HCT116 (cell line): ENCODE results near the gene PDZD4. TPM values are rescaled to one million over a fixed set of nuclear protein-coding genes. Genes with fewer than 3 reads are reported as not detected.

ENCODE experiments used
- ATAC-seq: fragments of 200-7000 bp; cut with Tn5 transposase; 2 replicates; pipeline ENCODE4 v1.9.1; 2020; ENCODE audit warnings: mild to moderate bottlenecking, moderate library complexity
- BruUV-seq: library from RNA; stranded (reverse); fragments of 400-500 nt; replicated peaks from 2 replicates; lab custom pipeline; 2021; lab: Mats Ljungman, UMichigan
- CTCF ChIA-PET: fragments of 300-600 bp; sonication (Branson Sonifier 250); formaldehyde crosslinking; loops from one replicate; lab custom pipeline; 2021; ENCODE audit warnings: antibody characterized with exemption; lab: Charles Lee
- POLR2A ChIA-PET: fragments of 300-600, 350-600 bp; sonication (Branson Sonifier 250); formaldehyde crosslinking; loops from one replicate; lab custom pipeline; 2021; ENCODE audit warnings: antibody characterized with exemption; lab: Charles Lee
- RAD21 ChIA-PET, 2 experiments: fragments of 300-600 bp; sonication (Branson Sonifier 250); formaldehyde crosslinking; loops; one replicate each; lab custom pipeline; 2023; ENCODE audit warnings: low total read pairs in 2 of 2; ENCODE audit not compliant: uncharacterized antibody in 2 of 2, unreplicated experiment in 2 of 2, low non-redundant PET in 1 of 2; lab: Charles Lee
- DNase-seq: peaks from one replicate; pipeline ENCODE4 v3.0.0-alpha.2; 2010; ENCODE audit warnings: low read depth, low spot score
- H2AFZ ChIP-seq: fragments of 200-600 bp; shearing (Covaris generic), sonication (generic); 2 replicates; pipeline ENCODE4 v1.6.1; 2017; ENCODE audit warnings: low read depth, mixed run types, mixed read lengths, antibody characterized with exemption, low read length; ENCODE audit not compliant: poor library complexity, severe bottlenecking
- H3K27ac ChIP-seq: 2 replicates; pipeline ENCODE4 v1.5.1; 2012; ENCODE audit warnings: low read depth, low read length
- H3K27me3 ChIP-seq: fragments of 200-600 bp; sonication (generic); 2 replicates; pipeline ENCODE4 v1.6.1; 2016; ENCODE audit warnings: mixed run types, low read length, mixed read lengths; ENCODE audit not compliant: insufficient read depth
- H3K36me3 ChIP-seq, 2 experiments: fragments of 200-500 bp in 1 of 2; fragments of 200-600 bp in 1 of 2; sonication (Bioruptor generic) in 1 of 2; sonication (generic) in 1 of 2; 2 replicates each; pipeline versions ENCODE4 v1.5.1 to v1.6.1; 2014 to 2016; ENCODE audit warnings: low read length in 2 of 2, inconsistent platforms in 1 of 2, mixed read lengths in 1 of 2, mixed run types in 1 of 2; ENCODE audit not compliant: insufficient read depth in 2 of 2, control insufficient read depth in 1 of 2
- H3K4me1 ChIP-seq, 2 experiments: fragments of 200-600 bp in 1 of 2; sonication (generic) in 1 of 2; 2 replicates each; pipeline versions ENCODE4 v1.5.1 to v1.6.1; 2012 to 2017; ENCODE audit warnings: low read length in 2 of 2, inconsistent platforms in 1 of 2, mild to moderate bottlenecking in 1 of 2, mixed read lengths in 1 of 2, mixed run types in 1 of 2, moderate library complexity in 1 of 2; ENCODE audit not compliant: insufficient read depth in 2 of 2, control insufficient read depth in 1 of 2
- H3K4me2 ChIP-seq: fragments of 200-600 bp; sonication (generic); 2 replicates; pipeline ENCODE4 v1.6.1; 2017; ENCODE audit warnings: mixed run types, low read length, mixed read lengths
- H3K4me3 ChIP-seq, 2 experiments: fragments of 200-600 bp in 1 of 2; sonication (generic) in 1 of 2; replicated peaks in 1 of 2; 2 replicates each; pipeline ENCODE4 v1.5.1; 2011 to 2016; ENCODE audit warnings: low read length in 2 of 2, control low read depth in 1 of 2, low read depth in 1 of 2, mild to moderate bottlenecking in 1 of 2, mixed read lengths in 1 of 2, mixed run types in 1 of 2
- H3K79me2 ChIP-seq: fragments of 200-600 bp; sonication (generic); 2 replicates; pipeline ENCODE4 v1.6.1; 2017; ENCODE audit warnings: mild to moderate bottlenecking, mixed run types, low read length, moderate library complexity, mixed read lengths; ENCODE audit not compliant: insufficient read depth
- H3K9ac ChIP-seq: fragments of 200-600 bp; sonication (generic); 2 replicates; pipeline ENCODE4 v1.6.1; 2016; ENCODE audit warnings: low read length, mixed read lengths
- H3K9me2 ChIP-seq: fragments of 200-600 bp; sonication (generic), shearing (Covaris generic); 2 replicates; pipeline ENCODE4 v1.6.1; 2017; ENCODE audit warnings: mixed run types, mild to moderate bottlenecking, moderate library complexity; ENCODE audit not compliant: insufficient read depth
- H3K9me3 ChIP-seq, 2 experiments: fragments of 200-500 bp in 1 of 2; fragments of 200-600 bp in 1 of 2; sonication (Bioruptor generic) in 1 of 2; sonication (generic) in 1 of 2; 2 replicates each; pipeline ENCODE4 v1.6.1; 2014 to 2017; ENCODE audit warnings: low read length in 2 of 2, mixed read lengths in 2 of 2, inconsistent platforms in 1 of 2, low read depth in 1 of 2, mild to moderate bottlenecking in 1 of 2, mixed run types in 1 of 2, moderate library complexity in 1 of 2; ENCODE audit not compliant: control insufficient read depth in 1 of 2, insufficient read depth in 1 of 2
- H4K20me1 ChIP-seq: fragments of 200-600 bp; sonication (generic), shearing (Covaris generic); 2 replicates; pipeline ENCODE4 v1.6.1; 2017; ENCODE audit warnings: mixed run types, mild to moderate bottlenecking, moderate library complexity; ENCODE audit not compliant: insufficient read depth
- CBX3 ChIP-seq: IDR thresholded peaks from 2 replicates; pipeline ENCODE4 v1.6.1; 2012; ENCODE audit warnings: low read depth
- CTCF ChIP-seq, 3 experiments: fragments of 200-600 bp in 1 of 3; sonication (generic) in 1 of 3; IDR thresholded peaks in 2 of 3; conservative IDR thresholded peaks in 1 of 3; 2 replicates each; pipeline ENCODE4 v1.5.1; 2012 to 2017; ENCODE audit warnings: low read depth in 2 of 3, low read length in 2 of 3, antibody characterized with exemption in 1 of 3, borderline replicate concordance in 1 of 3, control low read depth in 1 of 3, mild to moderate bottlenecking in 1 of 3, mixed read lengths in 1 of 3, mixed run types in 1 of 3, moderate library complexity in 1 of 3; ENCODE audit not compliant: insufficient read depth in 1 of 3
- EGR1 ChIP-seq: IDR thresholded peaks from 2 replicates; pipeline ENCODE4 v1.6.1; 2012; ENCODE audit warnings: low read depth
- JUND ChIP-seq: IDR thresholded peaks from 2 replicates; pipeline ENCODE4 v1.6.1; 2012
- MAX ChIP-seq: IDR thresholded peaks from 2 replicates; pipeline ENCODE4 v1.6.1; 2012
- SIN3A ChIP-seq: IDR thresholded peaks from 2 replicates; pipeline ENCODE4 v1.6.1; 2012; ENCODE audit warnings: low read depth
- SP1 ChIP-seq: IDR thresholded peaks from 2 replicates; pipeline ENCODE4 v1.6.1; 2012; ENCODE audit warnings: low read depth
- SRF ChIP-seq: IDR thresholded peaks from 2 replicates; pipeline ENCODE4 v1.6.1; 2012; ENCODE audit warnings: low read depth
- YY1 ChIP-seq: IDR thresholded peaks from 2 replicates; pipeline ENCODE4 v1.6.1; 2011; ENCODE audit warnings: low read length, low read depth, moderate library complexity, mild to moderate bottlenecking; ENCODE audit not compliant: insufficient replicate concordance; ENCODE audit errors: extremely low read depth
- intact Hi-C: fragments of 100-400 bp; cut with micrococcal nuclease; formaldehyde crosslinking; loops from 2 replicates; pipeline ENCODE4 v1.10.0; 2022
- total RNA-seq: library from RNA; stranded (reverse); gene quantifications from one replicate; pipeline ENCODE4 v1.2.1, GENCODE V29; 2021; ENCODE audit not compliant: unreplicated experiment

The PDZD4 gene
- total RNA-seq, 1 experiment from 2014 or later: 0.30 TPM

- no peaks in the 10 kb centered on the region for H3K9me3 ChIP-seq
- no peak overlapping the region for H3K4me3 ChIP-seq
- ChIA-PET RAD21 (no interaction called here), CTCF (no interaction called here), POLR2A (no interaction called here)
- H3K4me1 ChIP-seq: no peaks in the 10 kb centered on the region
- H3K79me2 ChIP-seq: peaks cover 4% of the 10 kb centered on the region; the same call in 1 of the 2 replicates
- H3K9ac ChIP-seq: no peak overlapping the region
- DNase-seq (no peak), ATAC-seq (no peak)
- H3K36me3 ChIP-seq: no peaks in the 10 kb centered on the region; a peak in 1 of 4 replicates
- no peak for TF ChIP-seq YY1
- no peak for TF ChIP-seq EGR1
- no peak for TF ChIP-seq JUND
- TF ChIP-seq SP1: no peak
- TF ChIP-seq CTCF (IDR thresholded peaks at IDR 0.05 in 2 of 3, conservative IDR thresholded peaks at IDR 0.05 in 1 of 3; ENCODE audit: borderline replicate concordance in 1 of 3, insufficient read depth in 1 of 3, low read depth in 2 of 3, low read length in 2 of 3): no peak
- TF ChIP-seq MAX: no peak
- no peak for TF ChIP-seq SIN3A
- no peak for TF ChIP-seq CBX3
- TF ChIP-seq SRF: no peak
- no peak overlapping the region for H3K27ac ChIP-seq
- BruUV-seq: no TSS peak
- no peak overlapping the region for H3K4me2 ChIP-seq
- no peaks in the 10 kb centered on the region for H3K9me2 ChIP-seq
- no peak overlapping the region for H2AFZ ChIP-seq
- no peaks in the 10 kb centered on the region for H4K20me1 ChIP-seq
- H3K27me3 ChIP-seq: no peaks in the 10 kb centered on the region
- intact Hi-C loops: no loop called here
Observed at GRCh38 chrX:153786669-153787068, 43.7 kb downstream of the PDZD4 start.
